Activated CD4-positive, alpha-beta T cell treated with anti-CD3 and anti-CD28 coated beads, Interleukin-2, Interleukin-4, amounts not matched to agents 100 ng/mL and 50 ng/mL, durations not matched to agents 16 hours and 8 hours (primary cell): Measurements from ENCODE around the gene MYO9A.

Experiments used
- DNase-seq: peaks from one replicate; pipeline ENCODE4 v3.0.0-alpha.2; 2020; ENCODE audit warnings: low spot score

MYO9A gene

DNA sequence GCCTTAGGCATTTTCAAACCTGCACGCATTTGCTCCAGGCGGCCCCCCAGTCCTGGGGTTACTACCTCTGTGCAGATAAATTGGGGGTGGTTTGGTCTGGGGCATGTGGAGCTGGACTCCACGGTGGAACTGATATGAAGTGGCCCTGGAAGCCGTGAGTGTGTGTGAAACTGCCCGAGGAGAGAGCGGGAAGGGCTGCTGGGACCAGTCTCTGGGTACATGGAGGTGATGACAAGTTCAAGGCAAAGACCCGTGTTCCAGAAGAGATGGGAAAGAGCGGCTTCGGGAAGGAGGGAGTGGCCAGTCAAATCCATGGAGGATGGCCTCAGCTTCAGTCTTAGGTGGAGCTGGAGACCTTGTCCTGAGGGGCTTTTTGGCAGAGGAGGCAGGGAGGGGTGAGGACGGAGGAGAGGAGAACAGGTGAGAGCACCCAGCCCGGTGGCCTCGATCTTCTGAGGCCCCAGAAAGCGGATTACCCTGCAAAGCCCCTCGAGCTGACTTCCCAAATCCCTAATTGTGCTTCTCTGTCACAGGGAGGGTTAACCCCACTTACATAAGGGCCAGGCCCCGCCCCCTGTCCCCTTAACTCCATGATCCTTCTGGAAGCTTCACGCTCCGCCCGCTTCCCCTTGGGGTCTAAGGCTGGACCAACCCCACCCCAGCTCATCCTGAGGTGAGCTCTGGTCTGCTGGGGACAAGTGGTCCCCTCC is 309.5 kb downstream of the MYO9A start:
- no peak for DNase-seq

DNA sequence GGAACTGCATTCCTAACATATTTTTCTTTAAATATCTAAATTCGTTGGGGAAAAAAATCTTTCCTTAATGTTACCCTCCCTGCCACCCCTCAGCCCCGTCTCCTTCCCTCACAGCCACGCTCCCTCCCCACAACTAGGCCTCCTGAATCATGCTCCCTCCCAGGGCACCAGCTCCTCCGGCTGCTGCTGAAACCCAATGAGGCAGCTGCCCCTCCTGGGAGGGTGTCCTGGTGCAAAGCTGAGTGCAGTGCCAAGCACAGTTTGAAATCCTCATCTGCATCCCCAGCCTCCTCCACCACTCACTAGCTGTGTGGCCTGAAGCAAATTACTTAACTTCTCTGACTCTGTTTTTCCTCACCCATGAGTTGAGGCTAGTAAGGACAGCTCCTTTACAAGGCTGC is 310.3 kb downstream of the MYO9A start:
- DNase-seq = no peak

DNA sequence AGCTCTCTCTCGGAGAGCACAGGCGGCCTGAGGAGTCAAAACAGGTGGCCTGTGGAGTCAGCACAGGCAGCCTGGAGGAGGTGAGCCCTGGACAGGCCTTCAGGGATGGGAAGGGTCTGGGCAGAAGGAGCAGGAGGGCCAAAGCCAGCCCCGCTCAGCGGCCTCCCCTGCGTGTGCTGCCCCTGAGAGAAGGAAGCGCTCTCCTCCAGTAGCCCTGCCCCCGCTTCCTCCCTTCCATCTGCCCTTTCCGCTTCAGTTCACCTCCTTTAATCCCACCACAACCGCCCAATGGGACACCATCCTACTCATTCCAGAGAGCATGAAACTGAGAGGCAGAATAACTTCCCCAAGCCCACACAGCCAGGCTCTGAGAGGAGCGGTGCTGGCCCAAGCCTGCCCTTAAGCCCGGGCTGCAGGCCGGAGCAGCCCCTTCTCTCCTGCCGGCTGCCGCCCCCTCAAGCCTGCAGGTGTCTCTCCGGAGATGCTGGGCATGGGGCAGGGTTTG is 310.8 kb downstream of the MYO9A start:
- DNase-seq = no peak

DNA sequence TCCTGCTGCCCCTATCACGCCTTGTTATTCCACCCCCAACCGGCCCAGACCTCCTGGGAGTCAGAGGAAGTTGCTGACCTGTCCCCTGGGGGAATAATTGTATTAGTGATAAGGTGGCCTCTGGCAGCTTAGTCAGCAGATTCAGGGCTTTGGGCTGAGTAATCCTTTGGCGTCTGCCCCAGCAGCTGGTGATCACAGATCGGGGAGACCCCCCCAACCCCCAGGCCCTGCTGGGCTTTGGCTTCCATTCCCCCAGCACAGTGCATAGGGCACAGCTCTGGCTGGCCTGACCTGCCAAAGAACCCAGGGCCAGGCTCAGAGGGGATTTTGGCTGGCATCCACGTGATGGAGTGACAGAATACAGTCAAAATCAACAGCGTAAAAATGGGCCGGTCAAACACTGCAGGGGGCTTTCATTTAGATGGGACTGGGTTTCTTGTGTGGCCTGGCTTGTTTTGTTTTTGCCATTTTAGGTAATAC is 311.5 kb downstream of the MYO9A start:
- DNase-seq = no peak

DNA sequence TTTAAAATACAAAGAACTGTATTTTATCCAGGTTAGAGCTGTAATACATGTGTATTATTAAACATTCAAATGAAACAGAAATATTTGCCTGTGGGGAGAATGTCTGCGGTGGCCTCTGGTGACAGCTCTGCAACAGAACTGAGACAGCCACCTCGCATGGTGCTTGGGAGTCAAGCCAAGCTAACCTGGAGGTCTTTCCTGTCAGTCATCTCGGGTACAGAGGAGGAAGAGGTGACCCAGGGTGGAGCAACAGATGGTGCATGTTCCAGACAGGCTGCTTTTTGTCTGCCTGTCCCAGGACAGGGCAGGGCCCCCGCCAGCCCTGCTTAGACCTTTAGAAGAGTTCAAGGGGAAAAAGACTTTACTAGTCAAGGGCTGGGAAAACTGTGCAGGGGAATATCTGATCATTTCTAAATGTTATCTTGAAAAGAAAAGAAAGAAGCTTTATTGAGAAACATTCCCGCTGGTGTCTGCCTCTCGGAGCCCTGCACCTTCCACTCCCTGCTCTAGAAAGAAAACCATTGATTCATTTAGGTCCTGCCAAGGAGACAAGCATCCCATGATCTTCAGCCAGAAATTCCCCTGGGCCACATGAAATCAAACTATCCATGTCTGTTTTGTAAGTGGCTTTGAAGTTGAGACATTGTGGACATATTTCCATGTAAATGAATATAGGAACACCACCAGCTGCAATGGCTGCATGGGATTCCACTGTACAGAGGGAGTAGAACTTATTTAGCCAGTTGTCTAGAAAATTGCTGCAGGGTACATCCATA is 313.1 kb downstream of the MYO9A start:
- no peak for DNase-seq

DNA sequence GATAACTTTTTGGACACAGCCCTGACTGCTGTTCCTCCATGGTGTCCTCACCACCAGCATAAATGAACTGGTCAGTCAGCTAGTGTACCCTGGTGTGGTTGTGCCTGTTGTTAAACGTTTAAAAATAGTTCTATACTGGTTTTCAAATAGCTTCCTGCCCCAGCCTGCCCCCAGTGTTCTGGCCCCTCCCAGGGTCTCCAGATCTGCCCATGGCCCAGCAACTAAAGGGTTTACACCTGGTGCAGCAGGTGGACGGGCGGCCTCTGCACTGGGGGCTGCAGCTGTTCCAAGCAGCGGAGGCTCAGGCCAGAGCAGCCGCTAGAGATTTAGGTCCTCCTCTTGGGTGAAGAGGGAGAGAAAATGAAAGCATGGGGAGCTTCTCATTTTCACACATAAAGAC is 313.7 kb downstream of the MYO9A start:
- DNase-seq = no peak

DNA sequence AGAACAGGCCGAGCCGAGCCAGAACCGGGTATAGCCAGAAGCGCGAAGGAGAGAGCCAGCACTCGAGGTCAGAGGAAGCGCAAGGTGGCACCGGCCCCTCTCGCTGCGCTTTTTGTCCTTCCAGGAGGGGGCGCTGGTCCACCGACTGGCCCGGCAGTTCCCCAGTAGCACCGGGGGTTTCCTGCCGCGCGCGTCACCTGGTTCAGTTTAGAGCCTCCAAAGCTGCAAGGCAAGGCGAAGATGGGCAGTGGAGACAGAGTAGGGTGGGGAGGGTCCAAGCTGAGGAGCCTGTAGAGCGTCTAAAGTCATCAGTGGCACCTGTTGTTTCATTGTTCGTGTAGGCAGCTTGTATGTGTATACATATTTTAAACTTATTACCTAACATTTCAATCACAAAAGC is 315.2 kb downstream of the MYO9A start:
- DNase-seq = peak; percentile 32

DNA sequence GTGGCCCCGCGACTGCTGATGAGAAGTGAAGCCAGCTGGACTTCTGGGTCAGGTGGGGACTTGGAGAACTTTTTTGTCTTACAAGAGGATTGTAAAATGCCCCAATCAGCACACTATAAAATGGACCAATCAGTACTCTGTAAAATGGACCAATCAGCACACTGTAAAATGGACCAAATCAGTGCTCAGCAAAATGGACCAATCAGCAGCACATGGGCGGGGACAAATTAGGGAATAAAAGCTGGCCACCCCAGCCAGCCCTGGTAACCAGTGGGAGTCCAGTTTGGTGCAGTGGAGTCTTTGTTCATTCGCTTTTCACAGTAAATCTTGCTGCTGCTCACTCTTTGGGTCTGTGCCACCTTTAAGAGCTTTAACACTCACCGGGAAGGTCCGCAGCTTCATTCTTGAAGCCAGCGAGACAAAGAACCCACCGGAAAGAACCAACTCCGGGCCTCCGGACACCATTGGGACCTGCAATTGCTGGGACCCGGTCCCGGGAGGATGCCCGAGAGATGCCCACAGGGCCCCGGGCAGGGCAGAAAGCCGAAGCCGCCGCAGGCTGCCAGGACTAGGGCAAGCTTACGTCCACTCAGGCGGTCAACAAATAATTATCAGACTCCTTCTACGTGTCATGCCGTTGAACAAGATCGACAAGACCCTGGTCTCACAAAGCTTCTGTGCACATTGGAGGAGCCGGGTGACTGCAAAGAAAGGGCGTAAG is 315.9 kb downstream of the MYO9A start:
- no peak for DNase-seq

DNA sequence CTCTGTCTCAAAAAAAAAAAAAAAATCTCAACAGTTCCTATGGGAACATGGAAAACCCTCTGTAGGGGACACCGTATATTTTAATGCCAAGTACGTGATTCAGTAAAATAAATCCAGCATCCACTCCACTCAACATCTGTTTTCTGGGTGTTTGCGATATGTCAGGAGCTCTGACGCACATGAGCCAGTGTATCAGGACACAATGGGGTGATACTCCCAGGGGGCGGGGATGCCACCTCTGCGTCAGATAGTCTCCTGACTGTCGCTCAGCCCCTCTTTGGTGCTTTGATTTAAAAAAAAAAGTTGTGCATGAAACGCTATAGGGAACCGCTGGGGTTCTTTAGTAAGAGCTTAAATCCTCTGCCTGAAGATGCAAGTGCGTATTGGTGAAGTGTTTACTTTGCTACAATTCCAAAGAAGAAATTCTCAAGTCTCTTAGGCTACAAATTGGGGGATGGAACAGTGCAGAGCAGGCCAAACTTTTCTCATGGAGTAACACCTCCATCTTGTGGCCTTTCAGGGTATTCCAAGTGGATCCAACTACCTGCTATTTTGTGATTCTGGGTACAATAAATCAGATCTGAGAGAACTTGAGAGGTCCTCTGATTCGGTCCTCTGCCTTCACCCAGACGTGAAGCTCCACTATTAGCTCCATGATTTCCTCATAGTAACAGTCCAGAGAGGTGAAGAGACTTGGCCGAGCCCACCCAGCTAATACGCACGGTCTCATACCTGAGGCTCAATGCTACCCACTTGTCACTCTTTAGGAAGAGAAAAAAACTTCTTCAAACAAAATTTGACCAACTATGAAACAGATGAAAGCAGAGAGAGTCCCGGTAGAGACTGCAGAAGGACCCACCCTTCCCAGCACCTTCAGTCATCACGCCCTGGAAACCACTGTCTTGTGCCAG is 316.9 kb downstream of the MYO9A start:
- DNase-seq = peak; percentile 59

DNA sequence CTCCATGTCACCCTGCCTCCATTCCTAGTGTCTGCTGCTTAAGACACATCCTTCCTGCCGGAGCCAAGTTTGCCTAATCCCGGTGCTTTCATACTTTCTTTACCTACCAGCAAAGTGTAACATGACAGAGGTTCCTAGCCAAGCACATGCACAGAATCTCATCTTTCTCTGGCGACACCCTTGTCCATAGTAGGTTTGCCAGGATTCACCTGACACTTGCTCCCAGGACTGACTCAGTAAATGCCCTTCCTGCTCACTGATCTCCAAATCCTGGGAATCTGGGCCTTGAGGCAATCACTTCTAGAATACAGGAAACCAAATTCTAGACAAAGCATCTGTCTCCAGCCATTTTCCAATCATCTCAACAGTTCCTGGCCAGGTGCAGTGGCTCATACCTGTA is 317.8 kb downstream of the MYO9A start:
- DNase-seq = no peak

DNA sequence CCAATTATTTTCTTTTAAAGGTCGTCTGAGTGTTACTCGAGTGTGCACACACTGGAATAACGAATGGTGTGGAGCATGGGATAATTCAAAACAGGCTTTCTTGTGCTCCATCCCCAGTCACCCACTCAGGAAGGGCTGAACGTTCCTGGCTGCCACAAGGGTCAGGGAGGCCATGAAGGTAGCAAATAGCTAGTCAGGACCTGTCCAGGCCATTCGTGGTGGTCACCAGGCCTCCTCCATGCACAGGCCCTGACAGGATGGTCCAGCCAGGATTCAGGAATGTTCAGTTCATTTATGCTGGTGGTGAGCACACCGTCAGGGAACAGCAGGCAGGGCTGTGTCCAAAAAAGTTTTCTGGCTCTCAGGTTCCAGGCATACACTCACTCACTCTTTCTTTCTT is 319.3 kb downstream of the MYO9A start:
- no peak for DNase-seq

DNA sequence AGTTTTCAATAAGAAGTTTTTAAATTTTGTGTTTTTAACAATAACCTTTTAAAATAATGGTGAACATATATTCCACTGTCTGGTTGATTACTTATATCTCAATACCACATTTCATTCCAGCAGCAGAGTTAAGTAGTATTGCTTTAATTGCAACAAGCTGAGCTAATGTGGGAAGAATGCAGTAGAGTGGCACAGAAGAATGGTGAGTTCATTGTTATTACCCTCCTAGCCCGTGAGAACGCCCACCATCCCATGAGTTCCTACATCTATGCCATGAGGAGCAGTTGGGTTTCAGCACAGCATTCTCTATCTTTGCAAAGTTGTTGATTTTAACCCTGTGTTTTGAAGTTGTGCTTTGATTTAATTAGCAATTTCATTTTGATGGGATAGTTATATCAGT is 325.4 kb downstream of the MYO9A start:
- DNase-seq = no peak

DNA sequence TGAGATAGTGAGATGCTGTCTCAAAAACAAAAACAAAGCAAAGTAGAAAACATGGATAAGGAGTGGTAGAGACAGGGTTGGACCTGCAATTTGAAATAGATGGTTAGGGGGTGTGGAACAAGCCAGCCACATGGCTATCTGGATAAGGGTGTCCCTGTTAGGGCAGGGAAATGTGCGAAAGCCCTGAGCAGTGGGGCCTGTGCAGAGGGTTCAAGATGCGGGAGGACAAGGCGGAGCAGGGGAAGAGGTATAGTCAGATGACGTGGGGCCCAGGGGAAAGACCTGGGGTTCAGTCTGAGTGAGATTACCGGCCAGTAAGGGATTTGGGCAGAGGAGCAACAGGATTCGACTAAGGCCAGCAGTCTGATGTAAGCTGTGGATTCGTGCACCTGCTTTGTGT is 326.0 kb downstream of the MYO9A start:
- DNase-seq = no peak

DNA sequence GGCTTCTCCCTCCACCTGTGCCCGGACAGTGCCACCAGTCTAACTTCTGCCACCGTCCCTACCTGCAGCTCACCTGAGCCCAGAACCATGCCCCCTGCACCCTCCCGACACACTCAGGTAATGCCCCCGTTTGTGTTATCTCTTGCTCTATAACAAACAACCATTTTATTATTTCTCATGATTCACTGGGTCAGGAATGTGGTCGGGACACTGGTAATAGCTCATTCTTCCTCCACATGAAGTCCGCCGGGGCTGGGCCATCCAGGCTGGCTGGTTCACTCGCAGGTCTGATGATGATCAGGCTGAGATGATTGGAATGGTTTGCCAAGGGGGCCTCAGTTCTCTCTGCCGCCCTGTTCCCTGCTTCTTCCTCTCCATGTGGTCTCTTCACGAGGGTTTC is 327.9 kb downstream of the MYO9A start:
- no peak for DNase-seq

DNA sequence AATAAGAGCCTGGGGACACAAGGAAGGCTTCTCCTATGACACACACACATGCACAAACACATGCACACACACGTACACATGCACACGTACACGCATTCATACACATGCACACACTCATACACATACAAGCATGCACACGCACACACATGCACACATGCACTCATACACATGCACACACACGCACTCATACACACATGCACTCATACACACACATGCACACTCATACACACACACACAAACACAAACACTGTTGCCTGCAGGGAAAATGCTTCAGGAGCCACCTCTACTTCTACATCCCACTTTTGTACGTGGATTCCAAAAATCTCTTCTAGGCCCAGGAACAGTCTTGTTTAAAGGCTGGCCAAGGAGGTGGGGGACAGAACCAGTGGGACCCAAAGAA is 328.3 kb downstream of the MYO9A start:
- no peak for DNase-seq

DNA sequence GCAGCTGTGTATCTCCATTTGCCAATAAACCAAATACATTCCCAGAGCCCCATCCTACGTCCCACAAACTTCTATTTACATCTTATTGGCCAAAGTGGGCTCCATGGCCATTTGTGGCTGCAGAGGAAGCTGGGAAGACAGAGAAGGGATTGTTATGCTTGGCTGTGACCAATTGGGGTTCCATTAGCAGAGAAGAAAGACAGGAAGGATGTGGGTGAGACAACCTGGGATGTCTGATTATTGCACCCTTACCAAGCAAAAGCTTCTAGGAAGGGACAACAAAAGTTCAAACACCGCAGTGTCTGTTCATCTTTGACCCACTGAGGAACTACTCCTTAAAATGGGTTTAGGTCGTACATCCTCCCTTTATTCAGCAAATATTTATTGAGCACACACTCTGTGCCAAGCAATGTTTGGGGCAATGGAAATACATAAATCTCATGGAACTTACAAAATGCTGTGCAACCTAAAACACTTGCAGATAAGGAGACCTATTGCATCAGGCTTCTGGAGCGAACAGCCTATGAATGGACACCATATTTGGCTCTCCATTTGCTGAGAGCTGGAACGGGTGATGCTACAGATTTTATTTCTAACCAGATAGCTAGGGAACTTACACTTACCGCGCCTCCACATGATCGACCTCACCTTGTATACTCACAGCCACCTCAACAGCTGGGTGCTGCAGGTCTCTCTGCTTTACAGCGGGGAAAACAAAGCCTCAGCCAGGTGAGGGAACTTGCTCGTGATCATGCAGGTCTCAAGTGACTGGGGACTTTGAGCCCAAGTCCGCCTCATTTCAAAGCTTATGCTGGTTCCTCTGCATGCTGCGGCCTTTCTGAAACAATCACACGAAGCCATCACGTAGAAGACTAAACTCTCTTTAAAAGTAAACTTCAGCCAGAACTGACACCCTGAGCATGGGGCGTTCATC is 329.0 kb downstream of the MYO9A start:
- DNase-seq = no peak

DNA sequence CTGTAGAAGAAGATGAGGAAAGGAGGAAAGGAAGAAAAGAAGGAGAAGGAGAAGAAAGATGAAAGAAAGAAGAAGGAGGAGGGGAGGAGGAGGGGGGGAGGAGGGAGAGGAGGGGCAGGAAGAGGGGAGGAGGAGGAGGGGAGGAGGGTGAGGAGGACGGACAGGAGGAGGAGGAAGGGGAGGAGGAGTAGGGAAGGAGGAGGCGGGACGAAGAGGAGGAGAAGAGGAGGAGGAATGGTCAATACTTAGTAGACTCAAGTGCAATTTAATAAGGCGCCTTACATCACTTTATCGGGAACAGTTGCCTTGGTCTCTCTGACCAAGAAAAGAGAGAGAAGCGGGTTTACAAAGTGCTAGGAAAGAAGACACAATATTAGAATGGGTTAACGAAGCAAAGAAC is 331.3 kb downstream of the MYO9A start:
- no peak for DNase-seq

DNA sequence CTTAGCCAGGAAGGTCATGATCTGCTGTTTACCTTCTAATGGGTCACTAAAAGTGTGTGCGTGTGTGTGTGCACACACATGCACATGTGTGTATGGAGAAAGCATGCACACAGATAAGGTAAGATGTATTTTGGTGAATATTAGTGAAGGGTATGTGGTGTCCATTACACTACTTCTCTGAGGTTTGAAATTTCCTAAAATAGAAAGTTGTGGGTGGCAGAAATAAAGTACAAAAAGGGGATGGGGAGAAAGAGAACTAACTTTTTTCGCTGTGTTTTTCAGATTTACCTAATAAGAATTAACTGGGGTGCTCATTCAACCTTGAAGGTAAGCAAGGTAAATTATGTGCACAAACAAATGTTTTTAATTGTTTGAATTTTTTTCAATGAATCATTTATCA is 332.0 kb downstream of the MYO9A start:
- DNase-seq = no peak

DNA sequence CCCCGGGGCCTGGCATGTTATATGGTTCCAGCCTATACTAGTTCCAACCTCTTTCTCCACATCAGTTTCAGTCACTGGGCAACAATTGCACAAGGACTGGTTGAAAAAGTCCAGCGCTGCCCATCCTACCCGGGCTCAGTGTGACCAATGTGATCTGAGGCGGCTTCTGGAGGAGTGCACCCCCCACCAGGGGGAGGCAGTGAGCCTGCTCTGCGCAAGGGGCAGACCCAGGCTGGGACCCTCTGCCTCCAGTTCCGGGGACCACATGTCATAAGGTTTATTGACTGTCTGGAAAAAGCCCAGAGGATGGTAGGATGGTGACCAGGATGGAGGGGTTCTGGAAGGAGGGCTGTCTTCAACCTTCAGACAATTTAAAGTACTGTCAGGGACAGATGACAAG is 333.2 kb downstream of the MYO9A start:
- no peak for DNase-seq

DNA sequence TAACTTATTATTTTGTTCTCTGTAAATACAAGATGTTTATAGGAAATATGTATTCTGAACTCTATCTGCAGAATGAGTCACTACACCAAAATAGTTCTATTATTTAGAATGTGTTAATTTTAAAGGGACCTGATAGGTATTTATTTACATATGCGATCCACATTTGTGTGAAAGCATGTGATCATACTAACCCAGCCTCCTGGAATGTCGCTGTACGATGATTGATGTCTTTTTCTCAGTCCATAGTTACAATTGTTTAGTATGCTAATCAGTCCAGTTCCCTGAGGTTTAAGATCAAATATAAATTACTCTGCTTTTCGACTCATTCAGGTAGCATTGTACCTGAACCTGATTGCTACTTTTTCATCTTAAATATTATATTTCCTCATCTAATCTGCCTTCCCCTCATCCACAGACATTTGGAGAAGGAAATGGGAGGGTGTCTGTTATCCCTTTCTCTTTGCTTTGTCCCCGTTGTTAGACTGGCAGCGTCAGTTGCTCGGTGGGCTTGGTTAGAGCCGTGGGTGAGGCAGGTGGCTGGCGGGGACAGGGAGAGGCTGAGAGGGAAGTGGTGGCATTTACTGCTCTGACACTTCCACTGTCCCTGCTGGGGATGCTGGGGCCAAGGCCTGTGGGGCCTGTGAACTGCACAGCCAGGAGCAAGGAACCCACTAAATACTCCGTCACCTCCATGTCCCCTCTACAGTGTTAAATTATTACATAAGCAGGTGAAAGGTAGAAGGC is 335.4 kb downstream of the MYO9A start:
- DNase-seq = no peak
